ENCODE results near the gene C10orf120. TPM values are rescaled to one million over a fixed set of nuclear protein-coding genes. Genes with fewer than 3 reads are reported as not detected.

C10orf120 gene
- total RNA-seq, 2 donors from 2014 or later: not detected

DNA sequence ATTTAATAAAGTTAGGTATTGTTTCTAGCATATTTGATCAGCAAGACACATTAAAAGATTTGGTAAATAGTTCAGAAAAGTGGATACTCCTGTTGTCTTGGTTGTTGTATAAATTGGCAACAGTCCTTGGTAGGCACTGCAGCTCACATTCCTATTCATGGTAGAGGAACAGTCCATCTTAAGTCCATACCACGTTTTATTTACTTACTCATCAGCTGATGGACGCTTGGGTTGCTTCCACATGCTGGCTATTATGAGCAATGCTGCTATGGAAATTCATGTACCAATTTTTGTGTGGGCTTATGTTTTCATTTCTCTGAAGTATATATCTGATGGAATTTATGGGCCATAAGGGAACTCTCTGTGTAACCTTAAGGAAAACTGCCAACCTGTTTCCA is 43.3 kb downstream of the C10orf120 start:
- 73 to 100% methylated on average over 2 of the region's 2 CpGs for WGBS, 2 experiments (ENCODE audit: insufficient coverage in 1 of 2, insufficient read length in 1 of 2)
- Histone ChIP-seq H3K27me3 (ENCODE audit: control insufficient read depth, insufficient read depth, low read length, poor library complexity, severe bottlenecking) (peaks cover 98% of the 10 kb centered on the region), H3K36me3 (ENCODE audit: control insufficient read depth, insufficient read depth, low read length) (no peaks in the 10 kb centered on the region), H3K9ac (ENCODE audit: extremely low read depth, low read length, poor library complexity, severe bottlenecking) (no peak overlapping the region), H3K9me3 (ENCODE audit: control insufficient read depth, low read length) (peaks cover 6% of the 10 kb centered on the region), H3K4me1 (ENCODE audit: control insufficient read depth, insufficient read depth, low read length) (no peaks in the 10 kb centered on the region), H3K27ac (ENCODE audit: low read depth, low read length) (no peak overlapping the region), H3K4me3 (ENCODE audit: low read length) (no peak overlapping the region)
- H3K27me3 Mint-ChIP-seq (ENCODE audit: insufficient read depth): peaks cover 82% of the 10 kb centered on the region
- no peaks in the 10 kb centered on the region for H3K36me3 Mint-ChIP-seq (ENCODE audit: low read depth)
- H3K4me1 Mint-ChIP-seq: no peaks in the 10 kb centered on the region
- no peaks in the 10 kb centered on the region for H3K9me3 Mint-ChIP-seq
- no peak for DNase-seq
- TF ChIP-seq, protein P1, sequence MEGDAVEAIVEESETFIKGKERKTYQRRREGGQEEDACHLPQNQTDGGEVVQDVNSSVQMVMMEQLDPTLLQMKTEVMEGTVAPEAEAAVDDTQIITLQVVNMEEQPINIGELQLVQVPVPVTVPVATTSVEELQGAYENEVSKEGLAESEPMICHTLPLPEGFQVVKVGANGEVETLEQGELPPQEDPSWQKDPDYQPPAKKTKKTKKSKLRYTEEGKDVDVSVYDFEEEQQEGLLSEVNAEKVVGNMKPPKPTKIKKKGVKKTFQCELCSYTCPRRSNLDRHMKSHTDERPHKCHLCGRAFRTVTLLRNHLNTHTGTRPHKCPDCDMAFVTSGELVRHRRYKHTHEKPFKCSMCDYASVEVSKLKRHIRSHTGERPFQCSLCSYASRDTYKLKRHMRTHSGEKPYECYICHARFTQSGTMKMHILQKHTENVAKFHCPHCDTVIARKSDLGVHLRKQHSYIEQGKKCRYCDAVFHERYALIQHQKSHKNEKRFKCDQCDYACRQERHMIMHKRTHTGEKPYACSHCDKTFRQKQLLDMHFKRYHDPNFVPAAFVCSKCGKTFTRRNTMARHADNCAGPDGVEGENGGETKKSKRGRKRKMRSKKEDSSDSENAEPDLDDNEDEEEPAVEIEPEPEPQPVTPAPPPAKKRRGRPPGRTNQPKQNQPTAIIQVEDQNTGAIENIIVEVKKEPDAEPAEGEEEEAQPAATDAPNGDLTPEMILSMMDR (conservative IDR thresholded peaks at IDR 0.05): no peak
- no peak overlapping the region for H3K27ac Mint-ChIP-seq
- no peak overlapping the region for H3K4me3 Mint-ChIP-seq

DNA sequence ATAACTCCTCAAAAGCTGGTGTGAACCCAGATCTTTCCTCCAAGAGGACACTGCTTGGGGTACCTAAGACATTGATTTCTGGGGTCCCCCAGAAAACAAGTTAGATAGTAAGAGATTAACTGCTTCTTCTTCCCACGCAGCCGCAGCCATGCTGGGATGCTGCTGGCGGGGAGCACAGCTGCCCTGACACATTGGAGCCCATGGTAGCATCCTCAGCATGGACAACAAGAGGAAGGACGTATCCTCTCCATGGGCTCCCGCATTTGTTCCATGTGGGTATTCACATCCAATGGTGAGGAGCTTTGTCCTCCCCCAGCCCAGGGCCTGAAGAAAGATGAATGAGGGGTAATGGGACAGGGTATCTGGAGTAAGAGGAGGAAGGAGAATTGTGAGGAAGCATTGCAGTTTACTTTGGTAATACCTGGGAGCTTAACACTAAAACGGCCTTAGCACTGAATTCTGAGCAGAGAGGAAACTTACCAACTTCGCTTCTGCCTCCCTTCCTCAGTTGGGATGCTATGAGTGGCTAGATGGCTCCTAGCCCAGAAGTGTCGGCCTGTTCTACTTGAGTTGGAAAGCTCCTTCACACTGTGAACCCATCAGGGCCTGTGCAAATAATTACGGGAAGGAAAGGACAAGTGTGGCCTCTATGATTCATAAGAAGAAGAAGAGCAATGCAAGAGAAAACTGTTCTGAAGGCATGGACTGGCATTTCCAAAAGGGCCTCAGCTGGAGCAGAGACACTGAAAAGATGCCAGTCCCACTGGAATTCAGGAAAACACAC is 43.9 kb downstream of the C10orf120 start:
- WGBS, 2 experiments (ENCODE audit: insufficient coverage in 1 of 2, insufficient read length in 1 of 2): 91 to 96% methylated on average over 8 to 9 of the region's 9 CpGs
- Mint-ChIP-seq H3K27me3 (ENCODE audit: insufficient read depth) (peaks cover 83% of the 10 kb centered on the region), H3K9me3 (no peaks in the 10 kb centered on the region), H3K4me3 (no peak overlapping the region), H3K4me1 (no peaks in the 10 kb centered on the region), H3K27ac (no peak overlapping the region), H3K36me3 (ENCODE audit: low read depth) (no peaks in the 10 kb centered on the region)
- Histone ChIP-seq H3K4me3 (ENCODE audit: low read length) (no peak overlapping the region), H3K9ac (ENCODE audit: extremely low read depth, low read length, poor library complexity, severe bottlenecking) (no peak overlapping the region), H3K27ac (ENCODE audit: low read depth, low read length) (no peak overlapping the region), H3K36me3 (ENCODE audit: control insufficient read depth, insufficient read depth, low read length) (no peaks in the 10 kb centered on the region), H3K27me3 (ENCODE audit: control insufficient read depth, insufficient read depth, low read length, poor library complexity, severe bottlenecking) (peaks cover 98% of the 10 kb centered on the region), H3K9me3 (ENCODE audit: control insufficient read depth, low read length) (peaks cover 6% of the 10 kb centered on the region), H3K4me1 (ENCODE audit: control insufficient read depth, insufficient read depth, low read length) (no peaks in the 10 kb centered on the region)
- DNase-seq: no peak
- TF ChIP-seq, protein P1 (conservative IDR thresholded peaks at IDR 0.05): no peak

- TF ChIP-seq, protein P1 (conservative IDR thresholded peaks at IDR 0.05): no peak
- H3K27me3 ChIP-seq (ENCODE audit: control insufficient read depth, insufficient read depth, low read length, poor library complexity, severe bottlenecking): peaks cover 74% of the 10 kb centered on the region
These were observed 49.3 kb downstream of the C10orf120 start for GRCh38 chr10:122650331-122650730.

More at GRCh38 chr10:122650331-122650730, 49.3 kb downstream of the C10orf120 start:
- 95 to 100% methylated on average over 2 of the region's 2 CpGs for WGBS, 2 experiments (ENCODE audit: insufficient coverage in 1 of 2, insufficient read length in 1 of 2)
- no peak overlapping the region for H3K4me3 Mint-ChIP-seq
- no peak overlapping the region for H3K27ac Mint-ChIP-seq
- Histone ChIP-seq H3K4me1 (ENCODE audit: control insufficient read depth, insufficient read depth, low read length) (no peaks in the 10 kb centered on the region), H3K9me3 (ENCODE audit: control insufficient read depth, low read length) (peaks cover 6% of the 10 kb centered on the region), H3K9ac (ENCODE audit: extremely low read depth, low read length, poor library complexity, severe bottlenecking) (no peak overlapping the region), H3K4me3 (ENCODE audit: low read length) (no peak overlapping the region), H3K36me3 (ENCODE audit: control insufficient read depth, insufficient read depth, low read length) (no peaks in the 10 kb centered on the region), H3K27ac (ENCODE audit: low read depth, low read length) (no peak overlapping the region)
- peaks cover 72% of the 10 kb centered on the region for H3K27me3 Mint-ChIP-seq (ENCODE audit: insufficient read depth)
- peak; percentile 22 for DNase-seq
- no peaks in the 10 kb centered on the region for H3K36me3 Mint-ChIP-seq (ENCODE audit: low read depth)
- no peaks in the 10 kb centered on the region for H3K4me1 Mint-ChIP-seq
- H3K9me3 Mint-ChIP-seq: no peaks in the 10 kb centered on the region
